Keratinocyte (primary cell): ENCODE measurements around the gene RFTN1. TPM values are rescaled to one million over a fixed set of nuclear protein-coding genes. Genes with fewer than 3 reads are reported as not detected.

Source experiments
- DNase-seq: peaks from one replicate; pipeline ENCODE4 v3.0.0-alpha.2; 2011; ENCODE audit warnings: low read depth, missing footprints, low spot score
- FAIRE-seq: peaks from 2 replicates; lab custom pipeline; 2011; peaks lifted over from hg19 to GRCh38; lab: Jason Lieb, UNC
- H2AFZ ChIP-seq: 2 replicates; pipeline ENCODE4 v1.6.0; 2012; ENCODE audit warnings: low read length, control low read depth, inconsistent platforms; ENCODE audit not compliant: control insufficient read depth
- H3K27ac ChIP-seq: 2 replicates; pipeline ENCODE4 v1.5.1; 2011; ENCODE audit warnings: low read length; ENCODE audit not compliant: control insufficient read depth, insufficient read depth
- H3K27me3 ChIP-seq: 3 replicates; pipeline ENCODE4 v1.6.0; 2011; ENCODE audit warnings: low read length; ENCODE audit not compliant: control insufficient read depth, insufficient read depth; ENCODE audit errors: extremely low read depth
- H3K36me3 ChIP-seq, 2 experiments: 2 replicates in 1 of 2; 3 replicates in 1 of 2; pipeline ENCODE4 v1.5.1; 2011; ENCODE audit warnings: low read length in 2 of 2, mild to moderate bottlenecking in 1 of 2; ENCODE audit not compliant: control insufficient read depth in 2 of 2, insufficient read depth in 2 of 2; ENCODE audit errors: extremely low read depth in 1 of 2
- H3K4me1 ChIP-seq: 3 replicates; pipeline ENCODE4 v1.5.1; 2011; ENCODE audit warnings: low read length; ENCODE audit not compliant: control insufficient read depth, insufficient read depth; ENCODE audit errors: extremely low read depth
- H3K4me2 ChIP-seq: 3 replicates; pipeline ENCODE4 v1.6.0; 2011; ENCODE audit warnings: low read depth, low read length; ENCODE audit not compliant: control insufficient read depth, insufficient read depth; ENCODE audit errors: extremely low read depth
- H3K4me3 ChIP-seq, 3 experiments: fragments of 200-600 bp in 1 of 3; sonication (generic) in 1 of 3; 2 replicates in 2 of 3; 3 replicates in 1 of 3; pipeline ENCODE4 v1.5.1; 2011 to 2016; ENCODE audit warnings: low read length in 3 of 3, mild to moderate bottlenecking in 3 of 3, control low read depth in 2 of 3, inconsistent platforms in 1 of 3, low read depth in 1 of 3, mixed read lengths in 1 of 3, mixed run types in 1 of 3, moderate library complexity in 1 of 3; ENCODE audit not compliant: control insufficient read depth in 2 of 3, insufficient read depth in 2 of 3; ENCODE audit errors: extremely low read depth in 1 of 3
- H3K79me2 ChIP-seq: 2 replicates; pipeline ENCODE4 v1.6.0; 2012; ENCODE audit warnings: low read length; ENCODE audit not compliant: control insufficient read depth, insufficient read depth
- H3K9ac ChIP-seq: 3 replicates; pipeline ENCODE4 v1.6.0; 2011; ENCODE audit warnings: low read length; ENCODE audit not compliant: control insufficient read depth, insufficient read depth; ENCODE audit errors: extremely low read depth
- H3K9me1 ChIP-seq: 3 replicates; pipeline ENCODE4 v1.6.0; 2011; ENCODE audit warnings: low read length; ENCODE audit not compliant: control insufficient read depth, insufficient read depth; ENCODE audit errors: extremely low read depth
- H3K9me3 ChIP-seq: 2 replicates; pipeline ENCODE4 v1.5.1; 2012; ENCODE audit warnings: low read depth, low read length; ENCODE audit not compliant: control insufficient read depth
- H4K20me1 ChIP-seq: 3 replicates; pipeline ENCODE4 v1.6.0; 2011; ENCODE audit warnings: low read length; ENCODE audit not compliant: control insufficient read depth, insufficient read depth; ENCODE audit errors: extremely low read depth
- CTCF ChIP-seq, 3 experiments: IDR thresholded peaks in 1 of 3; conservative IDR thresholded peaks in 1 of 3; optimal IDR thresholded peaks in 1 of 3; 2 replicates in 2 of 3; 3 replicates in 1 of 3; pipeline versions ENCODE3 to v1.5.1; 2011; ENCODE audit warnings: low read length in 3 of 3, mild to moderate bottlenecking in 3 of 3, moderate library complexity in 2 of 3, control low read depth in 1 of 3, inconsistent platforms in 1 of 3; ENCODE audit not compliant: insufficient read depth in 2 of 3; ENCODE audit errors: extremely low read depth in 1 of 3
- EZH2 ChIP-seq: IDR thresholded peaks from one replicate; pipeline ENCODE4 v1.6.1; 2012; ENCODE audit warnings: inconsistent platforms, mild to moderate bottlenecking, low read length, moderate library complexity
- dilution Hi-C: fragments of 300-500 bp; cut with MboI; formaldehyde crosslinking; loops from one replicate; pipeline ENCODE4 v1.7.0; 2020; ENCODE audit warnings: low sequenced_read_pairs; ENCODE audit not compliant: extremely low pct_ligation_motif_present
- polyA plus RNA-seq, 5 experiments: library from polyadenylated mRNA; depleted of rRNA in 3 of 5; stranded (reverse) in 3 of 5; stranded (forward) in 1 of 5; unstranded in 1 of 5; fragments of >200 nt; gene quantifications; 1 replicate in 1 of 5; 2 replicates in 3 of 5; 3 replicates in 1 of 5; pipeline versions ENCODE4 v1.2.1 to v1.2.3, GENCODE V29; 2011 to 2012; ENCODE audit warnings: missing spikeins in 2 of 5, low read depth in 1 of 5, low replicate concordance in 1 of 5

Gene RFTN1
- polyA plus RNA-seq, 1 donor (not counting 4 experiments of a cell fraction or from before 2014, with no cell fraction given), result 18.0 TPM

GRCh38 chr3:16538507-16538906 lies 25.0 kb upstream of the RFTN1 start:
- dilution Hi-C loops, result no loop called here
- H3K4me3 ChIP-seq, result no peak overlapping the region
- H3K36me3 ChIP-seq, result no peaks in the 10 kb centered on the region
- no peak overlapping the region for H3K9ac ChIP-seq
- DNase-seq (no peak), FAIRE-seq (no peak)
- no peak overlapping the region for H2AFZ ChIP-seq
- H4K20me1 ChIP-seq, result no peaks in the 10 kb centered on the region
- H3K4me2 ChIP-seq, result no peak overlapping the region
- no peaks in the 10 kb centered on the region for H3K9me1 ChIP-seq
- H3K9me3 ChIP-seq, result no peaks in the 10 kb centered on the region
- H3K79me2 ChIP-seq, result no peaks in the 10 kb centered on the region
- TF ChIP-seq CTCF (optimal IDR thresholded peaks at IDR 0.05 in 1 of 3, IDR thresholded peaks at IDR 0.05 in 1 of 3, conservative IDR thresholded peaks at IDR 0.05 in 1 of 3; ENCODE audit: extremely low read depth in 1 of 3, insufficient read depth in 2 of 3, low read length in 3 of 3) (no peak), EZH2 (no peak)
- H3K27ac ChIP-seq, result no peak overlapping the region
- no peaks in the 10 kb centered on the region for H3K4me1 ChIP-seq
- H3K27me3 ChIP-seq, result peaks cover 37% of the 10 kb centered on the region

GRCh38 chr3:16536996-16537395 lies 23.5 kb upstream of the RFTN1 start:
- TF ChIP-seq CTCF (optimal IDR thresholded peaks at IDR 0.05 in 1 of 3, IDR thresholded peaks at IDR 0.05 in 1 of 3, conservative IDR thresholded peaks at IDR 0.05 in 1 of 3; ENCODE audit: extremely low read depth in 1 of 3, insufficient read depth in 2 of 3, low read length in 3 of 3) (no peak), EZH2 (no peak)
- DNase-seq, result no peak
- FAIRE-seq, result no peak
- H3K9me1 ChIP-seq, result no peaks in the 10 kb centered on the region
- no peaks in the 10 kb centered on the region for H3K4me1 ChIP-seq
- peaks cover 34% of the 10 kb centered on the region for H3K27me3 ChIP-seq
- no peaks in the 10 kb centered on the region for H3K36me3 ChIP-seq
- no peak overlapping the region for H3K4me2 ChIP-seq
- no peak overlapping the region for H3K9ac ChIP-seq
- dilution Hi-C loops, result no loop called here
- no peak overlapping the region for H3K27ac ChIP-seq
- H3K4me3 ChIP-seq, result no peak overlapping the region
- H4K20me1 ChIP-seq, result no peaks in the 10 kb centered on the region
- H3K9me3 ChIP-seq, result no peaks in the 10 kb centered on the region
- no peaks in the 10 kb centered on the region for H3K79me2 ChIP-seq
- no peak overlapping the region for H2AFZ ChIP-seq
